ENCODE data around the gene ABCA10. TPM values are rescaled to one million over a fixed set of nuclear protein-coding genes. Genes with fewer than 3 reads are reported as not detected.
"Not testable (repeated sequence)": the region's sequence is repeated elsewhere in the genome, so short reads cannot be mapped to it uniquely, and the experiment has no call there.

The ABCA10 gene
- polyA plus RNA-seq, 4 donors = 1.3 to 2.9 (median 1.8) TPM

DNA sequence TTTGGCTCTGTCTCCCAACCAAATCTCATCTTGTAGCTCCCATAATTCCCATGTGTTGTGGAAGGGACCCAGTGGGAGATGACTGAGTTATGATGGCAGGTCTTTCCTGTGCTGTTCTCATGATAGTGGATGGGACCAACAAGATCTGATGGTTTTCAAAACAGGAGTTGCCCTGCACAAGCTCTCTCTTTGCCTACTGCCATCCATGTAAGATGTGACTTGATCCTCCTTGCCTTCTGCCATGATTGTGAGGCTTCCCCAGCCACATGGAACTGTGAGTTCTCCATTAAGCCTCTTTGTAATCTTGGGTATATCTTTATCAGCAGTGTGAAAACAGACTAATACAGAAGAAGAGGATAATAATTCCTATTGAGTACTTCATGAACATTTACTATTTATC is 60.0 kb downstream of the ABCA10 start:
- not testable (repeated sequence) for DNase-seq (ENCODE audit: low read depth in 4 of 4, low spot score in 2 of 4)

- DNase-seq (ENCODE audit: low read depth in 4 of 4, low spot score in 2 of 4) = no peak
These were observed 61.7 kb downstream of the ABCA10 start for GRCh38 chr17:69166957-69167356.

DNA sequence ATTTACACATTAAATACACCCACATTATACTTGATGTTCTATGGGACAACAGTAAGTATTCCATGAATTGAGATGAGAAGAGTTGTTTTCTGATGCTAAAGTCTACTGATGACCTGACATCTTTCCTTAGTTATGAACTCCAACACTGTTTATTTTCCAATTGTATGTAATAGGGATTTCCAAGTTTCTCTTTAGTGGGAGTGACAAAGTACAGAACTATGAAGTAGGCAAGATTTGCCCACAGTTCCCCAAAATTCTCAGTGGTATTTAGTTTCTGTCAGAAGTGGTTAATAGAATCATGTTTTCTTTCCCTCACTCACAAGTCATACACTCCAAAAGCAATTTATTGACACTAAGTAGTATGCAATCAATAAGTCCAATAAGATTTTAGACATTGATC is 64.4 kb downstream of the ABCA10 start:
- no peak for DNase-seq (ENCODE audit: low read depth in 4 of 4, low spot score in 2 of 4)

GRCh38 chr17:69159418-69159817 is 69.2 kb downstream of the ABCA10 start:
- DNase-seq (ENCODE audit: low read depth in 4 of 4, low spot score in 2 of 4) = no peak

- no peak for DNase-seq (ENCODE audit: low read depth in 4 of 4, low spot score in 2 of 4)
These were observed 74.4 kb downstream of the ABCA10 start for GRCh38 chr17:69154267-69154666.

DNA sequence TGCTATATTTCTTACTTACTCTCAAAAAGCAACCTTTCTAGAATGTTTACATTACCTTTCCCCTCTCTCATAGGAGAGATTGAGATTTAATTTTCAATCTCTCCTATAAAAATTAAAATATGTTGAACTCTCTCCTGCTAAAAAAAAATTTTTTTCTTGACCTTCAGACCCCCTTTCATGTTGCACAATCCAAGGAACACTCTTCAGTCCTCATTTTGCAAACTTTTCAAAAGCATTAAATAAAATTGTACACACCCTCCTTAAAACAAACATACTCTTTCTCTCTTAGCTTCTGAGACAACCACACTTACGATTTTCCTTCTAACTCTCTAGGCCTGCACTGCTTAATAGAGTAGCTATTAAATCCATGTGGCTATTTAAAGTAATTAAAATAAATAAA is 78.3 kb downstream of the ABCA10 start:
- DNase-seq (ENCODE audit: low read depth in 4 of 4, low spot score in 2 of 4) = no peak

- DNase-seq (ENCODE audit: low read depth in 4 of 4, low spot score in 2 of 4) = no peak
These were observed 81.2 kb downstream of the ABCA10 start for GRCh38 chr17:69147460-69147859.

DNA sequence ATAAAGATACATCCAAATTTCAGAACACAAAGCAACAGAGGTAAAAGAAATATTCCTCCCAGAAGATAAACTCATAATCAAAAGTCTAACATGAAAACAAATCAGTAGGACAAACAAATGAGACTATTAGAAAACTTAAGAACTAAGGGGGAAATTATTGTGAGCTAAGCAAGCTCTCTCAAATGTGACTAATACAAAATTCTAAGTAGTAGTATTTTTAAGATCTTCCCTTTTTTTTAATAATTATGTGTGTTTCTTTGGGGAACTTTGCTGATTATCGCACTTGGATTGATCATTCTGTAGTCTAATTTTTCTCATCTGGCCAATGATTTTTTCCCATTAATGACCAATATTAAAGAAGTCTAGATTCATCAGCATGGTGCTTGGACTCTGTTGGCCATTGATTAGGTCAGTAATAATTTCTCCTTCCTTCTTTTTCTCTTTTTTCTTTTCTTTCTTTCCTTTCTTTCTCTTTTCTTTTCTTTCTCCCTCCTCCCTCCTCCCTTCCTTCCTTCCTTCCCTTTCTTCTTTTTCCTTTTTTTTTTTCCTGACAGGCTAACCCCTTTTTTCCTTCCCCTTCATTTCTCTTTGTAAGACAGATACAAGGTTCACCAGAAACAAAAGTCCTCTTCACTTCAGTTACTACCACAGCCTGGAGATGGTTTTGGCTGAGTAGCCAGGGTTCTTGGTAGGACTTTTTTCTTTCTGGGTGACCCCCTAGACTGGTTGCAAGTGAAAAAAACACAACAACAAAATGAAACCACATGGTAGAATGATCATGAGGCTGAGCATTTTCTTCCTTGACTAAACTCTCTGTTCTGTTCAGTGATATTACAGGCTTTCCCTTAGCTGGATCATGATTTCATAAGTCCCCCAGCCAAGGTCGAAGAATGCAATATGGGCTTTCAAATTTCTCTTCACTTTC is 84.0 kb downstream of the ABCA10 start:
- DNase-seq (ENCODE audit: low read depth in 4 of 4, low spot score in 2 of 4) = no peak

GRCh38 chr17:69143683-69144231 is 84.9 kb downstream of the ABCA10 start:
- DNase-seq (ENCODE audit: low read depth in 4 of 4, low spot score in 2 of 4) = no peak

DNA sequence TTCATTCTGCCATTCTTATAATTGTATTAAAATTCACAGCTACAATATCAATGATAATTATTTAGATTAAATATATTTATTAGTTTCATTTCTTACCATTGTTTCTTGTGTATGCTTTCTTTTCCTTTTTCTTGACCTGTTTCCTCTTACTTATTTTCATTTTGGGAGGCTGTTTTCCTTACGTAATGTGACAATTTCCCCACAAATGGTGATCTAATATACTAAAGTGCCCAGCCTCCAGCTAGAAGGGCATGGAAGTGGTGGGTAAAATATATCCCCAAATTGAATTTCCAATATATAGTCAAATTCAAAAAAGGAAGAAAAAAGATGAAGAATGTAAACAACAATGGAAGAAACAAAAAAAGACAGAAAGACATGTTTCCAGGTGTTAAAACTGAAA is 85.5 kb downstream of the ABCA10 start:
- DNase-seq (ENCODE audit: low read depth in 4 of 4, low spot score in 2 of 4) = no peak

GRCh38 chr17:69142175-69142802 is 86.3 kb downstream of the ABCA10 start:
- DNase-seq (ENCODE audit: low read depth in 4 of 4, low spot score in 2 of 4) = no peak

GRCh38 chr17:69141431-69142174 is 87.0 kb downstream of the ABCA10 start, which contains the start of gene ABCA6:
ABCA6 (minus strand) TSS chr17:69141895; CDS start chr17:69140703, 1,192 bp downstream.
- DNase-seq (ENCODE audit: low read depth in 4 of 4, low spot score in 2 of 4) = no peak

- no peak for DNase-seq (ENCODE audit: low read depth in 4 of 4, low spot score in 2 of 4)
These were observed 94.5 kb downstream of the ABCA10 start for GRCh38 chr17:69134112-69134511.

DNA sequence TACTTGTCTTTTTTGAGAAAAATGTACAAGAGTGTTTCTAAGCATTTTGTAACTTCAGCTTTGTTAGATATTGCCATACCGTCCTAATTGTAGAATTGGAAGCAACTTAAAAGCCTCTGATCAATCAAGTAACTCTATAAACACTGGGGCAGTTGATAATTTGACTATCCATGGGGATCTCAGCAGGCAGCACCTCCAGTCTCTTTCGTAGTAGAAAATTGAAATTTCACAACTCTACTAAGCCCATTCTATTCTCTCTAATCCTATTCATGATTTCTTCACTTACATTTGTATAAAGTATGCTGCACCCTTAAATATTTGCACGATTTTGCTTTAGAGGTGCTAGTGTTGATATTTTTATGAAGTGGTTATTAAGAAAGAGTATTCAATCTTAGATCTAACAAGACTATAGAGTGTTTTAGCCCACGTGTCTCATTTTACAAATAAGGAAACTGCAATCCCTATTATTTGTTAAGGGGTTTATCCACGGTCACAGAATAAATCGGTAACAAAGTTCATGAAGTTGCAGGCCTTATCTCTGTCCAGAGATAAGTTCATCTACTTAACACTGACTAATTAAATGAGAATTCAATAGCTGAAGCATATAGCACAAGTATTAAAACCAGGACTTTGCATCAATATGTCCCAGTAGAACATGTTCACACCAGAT is 97.9 kb downstream of the ABCA10 start:
- DNase-seq (ENCODE audit: low read depth in 4 of 4, low spot score in 2 of 4) = no peak

GRCh38 chr17:69123626-69124025 is 105.0 kb downstream of the ABCA10 start:
- DNase-seq (ENCODE audit: low read depth in 4 of 4, low spot score in 2 of 4) = no peak

- DNase-seq (ENCODE audit: low read depth in 4 of 4, low spot score in 2 of 4) = no peak
These were observed 106.6 kb downstream of the ABCA10 start for GRCh38 chr17:69122065-69122464.

- DNase-seq (ENCODE audit: low read depth in 4 of 4, low spot score in 2 of 4) = no peak
These were observed 110.5 kb downstream of the ABCA10 start for GRCh38 chr17:69117855-69118784.

DNA sequence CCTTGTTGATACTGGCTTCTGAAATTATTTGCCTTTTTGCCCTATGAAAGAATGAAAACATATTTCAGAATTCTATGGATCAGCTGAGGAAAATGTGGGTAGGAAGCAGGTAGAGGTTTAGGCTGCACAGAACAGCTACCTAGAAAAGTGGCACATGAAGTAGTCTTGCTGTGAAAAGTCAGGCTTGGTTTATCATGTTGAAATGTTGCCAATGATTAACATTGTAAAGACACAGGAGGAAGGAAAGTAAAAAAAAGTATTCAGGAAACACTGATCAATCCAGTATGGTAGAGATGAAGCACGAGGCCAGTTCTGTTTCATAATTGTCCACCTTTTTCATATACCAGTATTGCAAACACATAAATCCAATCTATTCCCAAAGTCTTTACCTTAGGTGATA is 116.8 kb downstream of the ABCA10 start:
- no peak for DNase-seq (ENCODE audit: low read depth in 4 of 4, low spot score in 2 of 4)
